GM10847 (cell line): ENCODE results near the gene NAPG.

Source experiments
- POLR2A ChIP-seq: IDR thresholded peaks from 2 replicates; pipeline ENCODE4 v1.6.1; 2011; ENCODE audit not compliant: insufficient read length; ENCODE audit errors: extremely low read depth

NAPG gene

GRCh38 chr18:10525697-10526560 lies at the start of gene NAPG:
NAPG (plus strand) TSS chr18:10526027; CDS start chr18:10526103, 76 bp downstream.
- TF ChIP-seq POLR2A = peak; percentile 48

GRCh38 chr18:10476338-10476791 lies 49.5 kb upstream of the NAPG start:
- TF ChIP-seq POLR2A = no peak

- no peak for TF ChIP-seq POLR2A
These were observed 48.5 kb upstream of the NAPG start for GRCh38 chr18:10477121-10477862.

GRCh38 chr18:10477863-10478260 lies 48.0 kb upstream of the NAPG start:
- no peak for TF ChIP-seq POLR2A

- TF ChIP-seq POLR2A = no peak
These were observed 44.0 kb upstream of the NAPG start for GRCh38 chr18:10481831-10482230.

GRCh38 chr18:10482363-10482984 lies 43.4 kb upstream of the NAPG start:
- no peak for TF ChIP-seq POLR2A

- no peak for TF ChIP-seq POLR2A
These were observed 42.6 kb upstream of the NAPG start for GRCh38 chr18:10482985-10483949.

- no peak for TF ChIP-seq POLR2A
These were observed 40.4 kb upstream of the NAPG start for GRCh38 chr18:10485475-10485874.

- TF ChIP-seq POLR2A = no peak
These were observed 39.5 kb upstream of the NAPG start for GRCh38 chr18:10486362-10486761.

GRCh38 chr18:10487154-10487553 lies 38.7 kb upstream of the NAPG start:
- TF ChIP-seq POLR2A = no peak

GRCh38 chr18:10488017-10488416 lies 37.8 kb upstream of the NAPG start:
- TF ChIP-seq POLR2A = no peak

- no peak for TF ChIP-seq POLR2A
These were observed 35.2 kb upstream of the NAPG start for GRCh38 chr18:10490401-10491165.

- TF ChIP-seq POLR2A = no peak
These were observed 29.9 kb upstream of the NAPG start for GRCh38 chr18:10495936-10496335.
